Stimulated activated CD4-positive, alpha-beta T cell treated with anti-CD3 and anti-CD28 coated beads, Interleukin-2, amount 100 ng/mL, for 24 hours (primary cell): ENCODE results near the gene MOXD1.

ENCODE experiments used
- DNase-seq, 2 donors: peaks; one replicate each; pipeline ENCODE4 v3.0.0-alpha.2; 2020

Gene MOXD1

GRCh38 chr6:132400883-132401617 lies at the start of gene MOXD1:
Gene MOXD1, minus strand, starts transcription at chr6:132401475. Its CDS starts 49 bp downstream, at chr6:132401426.
- DNase-seq, result peak in 1 of 2 donors; percentile 12

GRCh38 chr6:132446855-132447241 lies 45.6 kb upstream of the MOXD1 start:
- no peak for DNase-seq

GRCh38 chr6:132446141-132446854 lies 45.0 kb upstream of the MOXD1 start:
- no peak for DNase-seq

- no peak for DNase-seq
Observed at GRCh38 chr6:132445201-132445951, 44.1 kb upstream of the MOXD1 start.

GRCh38 chr6:132443206-132443605 lies 41.9 kb upstream of the MOXD1 start:
- no peak for DNase-seq

GRCh38 chr6:132430110-132430509 lies 28.8 kb upstream of the MOXD1 start:
- no peak for DNase-seq

GRCh38 chr6:132425176-132425575 lies 23.9 kb upstream of the MOXD1 start:
- no peak for DNase-seq

- no peak for DNase-seq
Observed at GRCh38 chr6:132423839-132424238, 22.6 kb upstream of the MOXD1 start.

GRCh38 chr6:132418235-132418965 lies 17.1 kb upstream of the MOXD1 start:
- no peak for DNase-seq

- no peak for DNase-seq
Observed at GRCh38 chr6:132414761-132415160, 13.5 kb upstream of the MOXD1 start.

- DNase-seq, result no peak
Observed at GRCh38 chr6:132414322-132414721, 13.0 kb upstream of the MOXD1 start.

GRCh38 chr6:132413499-132413802 lies 12.2 kb upstream of the MOXD1 start:
- DNase-seq, result no peak

- DNase-seq, result no peak
Observed at GRCh38 chr6:132412656-132413498, 11.6 kb upstream of the MOXD1 start.

- DNase-seq, result no peak
Observed at GRCh38 chr6:132411296-132411695, 10.0 kb upstream of the MOXD1 start.

- no peak for DNase-seq
Observed at GRCh38 chr6:132410830-132411229, 9.6 kb upstream of the MOXD1 start.

GRCh38 chr6:132405143-132405915 lies 4.1 kb upstream of the MOXD1 start:
- no peak for DNase-seq

GRCh38 chr6:132404736-132405135 lies 3.5 kb upstream of the MOXD1 start:
- no peak for DNase-seq

- no peak for DNase-seq
Observed at GRCh38 chr6:132404330-132404729, 3.1 kb upstream of the MOXD1 start.

- DNase-seq, result no peak
Observed at GRCh38 chr6:132401618-132402285, 477 bp upstream of the MOXD1 start.

GRCh38 chr6:132400555-132400882 lies 756 bp downstream of the MOXD1 start:
- DNase-seq, result no peak
